HG02870 (cell line): ENCODE data around the gene ZFP3.
"Not testable (repeated sequence)": the region's sequence is repeated elsewhere in the genome, so short reads cannot be mapped to it uniquely, and the experiment has no call there.

Experiments
- ATAC-seq: cut with Tn5 transposase; IDR thresholded peaks from one replicate; pipeline ENCODE4 v1.9.1; 2021; ENCODE audit warnings: mild to moderate bottlenecking, moderate library complexity; ENCODE audit not compliant: unreplicated experiment

The ZFP3 gene

GRCh38 chr17:5137511-5138197 is 59.4 kb downstream of the ZFP3 start:
- ATAC-seq: not testable (repeated sequence)

DNA sequence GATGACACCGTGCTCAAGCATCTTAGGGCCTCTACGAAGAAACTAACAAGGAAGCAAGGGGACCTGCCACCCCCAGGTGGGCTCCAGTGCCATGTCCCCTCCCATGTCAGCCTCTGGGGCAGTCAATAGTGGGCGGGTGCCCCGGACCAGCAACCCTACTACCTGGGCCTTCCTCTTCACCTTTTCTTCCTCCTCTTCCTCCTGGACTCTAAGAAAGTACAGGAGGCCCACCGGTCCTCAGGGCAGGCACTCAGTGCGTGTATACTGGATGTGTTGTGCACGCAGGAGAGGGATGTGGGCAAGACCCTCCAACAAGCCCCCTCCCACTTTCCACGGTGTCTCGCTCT is 59.9 kb downstream of the ZFP3 start:
- ATAC-seq: not testable (repeated sequence)

- no peak for ATAC-seq
Observed at GRCh38 chr17:5138616-5139457, 60.6 kb downstream of the ZFP3 start.

DNA sequence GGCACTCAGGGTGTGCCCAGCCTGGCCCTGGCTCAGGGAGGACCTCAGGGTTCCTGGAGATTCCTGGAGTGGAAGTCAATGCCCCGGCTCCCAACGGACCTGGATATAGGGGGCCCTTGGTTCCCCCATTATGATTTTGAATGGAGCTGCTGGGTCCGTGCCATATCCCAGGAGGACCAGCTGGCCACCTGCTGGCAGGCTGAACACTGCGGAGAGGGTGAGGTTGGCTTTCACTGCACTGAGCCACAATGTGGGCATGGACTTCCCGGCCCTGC is 61.1 kb downstream of the ZFP3 start:
- no peak for ATAC-seq

- ATAC-seq: not testable (repeated sequence)
Observed at GRCh38 chr17:5142877-5143276, 64.6 kb downstream of the ZFP3 start.
